Fibroblast of mammary gland (primary cell): Measurements from ENCODE around the gene MYO3B.
"Not testable (repeated sequence)": the region's sequence is repeated elsewhere in the genome, so short reads cannot be mapped to it uniquely, and the experiment has no call there.

Experiments
- DNase-seq: peaks from one replicate; pipeline ENCODE4 v3.0.0-alpha.2; 2010; ENCODE audit warnings: low read depth
- H3K4me3 ChIP-seq: 2 replicates; pipeline ENCODE4 v1.5.1; 2011; ENCODE audit warnings: low read depth, mild to moderate bottlenecking, low read length, moderate library complexity; ENCODE audit not compliant: control insufficient read depth
- TF ChIP-seq, protein P1 (sequence below): conservative IDR thresholded peaks from 2 replicates; pipeline ENCODE4 v1.5.1; 2011; ENCODE audit warnings: low read depth, low read length, inconsistent platforms; ENCODE audit not compliant: control insufficient read depth, insufficient read depth

The MYO3B gene

GRCh38 chr2:170464268-170464667 lies 286.3 kb downstream of the MYO3B start:
- H3K4me3 ChIP-seq: no peak overlapping the region
- DNase-seq: no peak
- TF ChIP-seq, protein P1, sequence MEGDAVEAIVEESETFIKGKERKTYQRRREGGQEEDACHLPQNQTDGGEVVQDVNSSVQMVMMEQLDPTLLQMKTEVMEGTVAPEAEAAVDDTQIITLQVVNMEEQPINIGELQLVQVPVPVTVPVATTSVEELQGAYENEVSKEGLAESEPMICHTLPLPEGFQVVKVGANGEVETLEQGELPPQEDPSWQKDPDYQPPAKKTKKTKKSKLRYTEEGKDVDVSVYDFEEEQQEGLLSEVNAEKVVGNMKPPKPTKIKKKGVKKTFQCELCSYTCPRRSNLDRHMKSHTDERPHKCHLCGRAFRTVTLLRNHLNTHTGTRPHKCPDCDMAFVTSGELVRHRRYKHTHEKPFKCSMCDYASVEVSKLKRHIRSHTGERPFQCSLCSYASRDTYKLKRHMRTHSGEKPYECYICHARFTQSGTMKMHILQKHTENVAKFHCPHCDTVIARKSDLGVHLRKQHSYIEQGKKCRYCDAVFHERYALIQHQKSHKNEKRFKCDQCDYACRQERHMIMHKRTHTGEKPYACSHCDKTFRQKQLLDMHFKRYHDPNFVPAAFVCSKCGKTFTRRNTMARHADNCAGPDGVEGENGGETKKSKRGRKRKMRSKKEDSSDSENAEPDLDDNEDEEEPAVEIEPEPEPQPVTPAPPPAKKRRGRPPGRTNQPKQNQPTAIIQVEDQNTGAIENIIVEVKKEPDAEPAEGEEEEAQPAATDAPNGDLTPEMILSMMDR: no peak

GRCh38 chr2:170465241-170465640 lies 287.3 kb downstream of the MYO3B start:
- H3K4me3 ChIP-seq: no peak overlapping the region
- peak; percentile 48 for DNase-seq
- TF ChIP-seq, protein P1: no peak

DNA sequence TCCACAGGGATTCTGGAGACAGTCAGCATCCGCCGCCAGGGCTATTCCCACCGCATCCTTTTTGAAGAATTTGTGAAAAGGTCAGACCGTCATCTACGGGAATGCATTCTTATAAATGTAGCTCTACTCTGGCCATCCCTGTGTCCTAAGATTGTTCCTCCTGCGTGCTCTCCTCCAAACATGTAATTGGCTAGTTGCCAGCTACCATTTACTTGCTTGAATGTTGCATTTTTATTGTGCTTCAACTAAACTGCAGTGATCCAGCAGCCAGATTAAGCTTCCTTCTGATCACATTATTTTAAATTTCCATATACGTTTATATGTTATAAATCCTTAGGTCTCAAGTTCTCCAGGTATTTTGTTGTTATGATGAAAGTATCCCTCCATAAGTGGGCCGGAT lies 288.7 kb downstream of the MYO3B start:
- H3K4me3 ChIP-seq: no peak overlapping the region
- TF ChIP-seq, protein P1: no peak
- no peak for DNase-seq

GRCh38 chr2:170467568-170468422 lies 289.8 kb downstream of the MYO3B start:
- H3K4me3 ChIP-seq: no peak overlapping the region
- TF ChIP-seq, protein P1: no peak
- peak; percentile 18 for DNase-seq

DNA sequence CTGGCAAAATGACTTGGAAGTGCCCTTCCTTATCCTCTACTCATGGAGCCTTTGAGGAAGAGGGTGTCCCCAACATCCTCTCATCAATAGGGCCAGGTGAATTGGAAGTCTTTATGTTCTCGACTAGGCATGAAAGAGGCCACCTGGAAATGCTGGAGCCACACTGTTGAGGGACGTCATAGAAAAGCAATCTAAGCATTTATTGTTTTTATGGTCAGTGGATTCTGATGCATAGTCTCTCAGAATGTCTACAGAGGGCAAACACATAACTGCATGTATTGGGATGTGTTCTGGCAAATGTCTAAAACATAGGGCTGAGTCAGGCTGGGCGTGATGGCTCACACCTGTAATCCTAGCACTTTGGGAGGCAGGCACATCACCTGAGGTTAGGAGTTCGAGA lies 290.6 kb downstream of the MYO3B start:
- H3K4me3 ChIP-seq: no peak overlapping the region
- no peak for DNase-seq
- TF ChIP-seq, protein P1: no peak

GRCh38 chr2:170472498-170472897 lies 294.6 kb downstream of the MYO3B start:
- H3K4me3 ChIP-seq, DNase-seq: not testable (repeated sequence)

DNA sequence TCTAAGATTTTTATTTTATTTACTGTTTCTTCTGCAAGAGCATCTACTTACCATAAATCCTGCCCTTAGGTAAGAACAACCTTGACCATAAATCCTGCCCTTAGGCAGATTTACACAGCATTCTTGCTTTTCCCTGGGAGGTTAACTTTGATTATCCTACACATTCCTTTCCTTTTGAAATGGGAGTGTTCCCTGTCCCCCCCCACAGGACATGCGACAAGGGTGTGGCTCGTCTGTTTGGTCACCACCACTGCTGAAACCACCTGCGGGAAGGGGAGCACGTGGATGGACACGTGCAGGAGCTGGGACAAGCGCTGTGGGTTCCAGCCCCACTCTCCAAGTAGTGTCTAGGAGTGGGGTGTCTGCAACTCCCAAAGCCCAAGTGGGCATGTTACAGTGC lies 297.9 kb downstream of the MYO3B start:
- TF ChIP-seq, protein P1: no peak
- H3K4me3 ChIP-seq: no peak overlapping the region

More for the DNA sequence above, 297.9 kb downstream of the MYO3B start:
- no peak for DNase-seq
